ENCODE measurements around the gene LRRK1. TPM values are rescaled to one million over a fixed set of nuclear protein-coding genes. Genes with fewer than 3 reads are reported as not detected.

Gene LRRK1
- total and polyA plus RNA-seq, 2 donors (not counting 1 experiment from before 2014, with no cell fraction given), result 19.8 to 53.0 TPM

DNA sequence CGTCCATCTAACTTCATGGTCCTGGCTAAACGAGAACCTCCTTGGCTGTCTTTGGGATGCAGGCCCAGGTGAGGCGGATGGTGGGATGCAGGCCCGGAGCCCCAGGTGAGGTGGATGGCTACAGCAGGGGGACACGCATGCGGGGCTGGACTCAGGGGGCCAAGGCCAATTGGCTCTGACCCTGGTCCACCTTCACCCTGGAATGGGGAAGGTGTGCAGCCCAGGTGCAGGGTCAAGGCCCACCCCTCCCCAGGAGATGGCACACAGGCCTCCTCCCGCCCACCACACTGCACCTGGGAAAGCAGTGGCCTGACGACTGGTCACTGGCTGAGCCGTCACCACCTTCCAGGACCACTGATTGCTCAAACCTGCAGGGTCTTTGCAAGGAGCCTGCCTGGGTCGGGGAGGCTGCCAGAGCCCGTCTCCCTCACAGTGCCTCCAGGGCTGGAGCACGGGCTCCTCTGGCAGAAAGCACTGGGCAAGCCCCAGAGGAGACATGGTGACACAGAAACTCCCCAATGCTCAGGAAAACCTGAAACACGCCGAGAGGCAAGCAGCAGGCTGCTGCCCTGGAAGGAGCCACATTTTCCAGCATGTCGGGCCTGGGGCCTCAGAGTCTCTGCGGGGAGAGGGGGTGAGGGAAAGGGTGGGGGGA lies 159.6 kb downstream of the LRRK1 start:
- Mint-ChIP-seq H3K27me3 (no peaks in the 10 kb centered on the region), H3K4me3 (no peak overlapping the region), H3K27ac (no peak overlapping the region), H3K4me1 (no peaks in the 10 kb centered on the region), H3K9me3 (ENCODE audit: insufficient read depth) (no peaks in the 10 kb centered on the region)
- Histone ChIP-seq H3K9ac (ENCODE audit: low read length) (no peak overlapping the region), H3K9me3 (ENCODE audit: control extremely low read depth in 1 of 3, control insufficient read depth in 2 of 3, insufficient read depth in 1 of 3, low read length in 2 of 3) (peaks cover 0 to 3% (median 0%) of the 10 kb centered on the region in 3 donors), H3K4me1 (ENCODE audit: control insufficient read depth in 2 of 2, insufficient read depth in 2 of 2, low read length in 2 of 2) (no peaks in the 10 kb centered on the region), H3K4me3 (ENCODE audit: control extremely low read depth in 1 of 5, extremely low read depth in 1 of 5, insufficient read depth in 1 of 5, low read depth in 2 of 5, low read length in 4 of 5) (no peak overlapping the region), H2AFZ (ENCODE audit: insufficient read depth, low read depth, low read length, poor library complexity, severe bottlenecking) (no peak overlapping the region), H3K36me3 (replicated peaks in 1 of 2; ENCODE audit: control extremely low read depth in 1 of 2, control insufficient read depth in 1 of 2, extremely low read depth in 1 of 2, insufficient read depth in 2 of 2, low read length in 1 of 2) (no peaks in the 10 kb centered on the region), H4K20me1 (ENCODE audit: control insufficient read depth, insufficient read depth, low read length, poor library complexity, severe bottlenecking) (no peaks in the 10 kb centered on the region), H3K79me2 (ENCODE audit: control insufficient read depth, insufficient read depth, low read length) (no peaks in the 10 kb centered on the region), H3K27me3 (replicated peaks in 1 of 4; ENCODE audit: control extremely low read depth in 1 of 4, control insufficient read depth in 3 of 4, insufficient read depth in 4 of 4, low read length in 3 of 4) (no peaks in the 10 kb centered on the region), H3K4me2 (replicated peaks; ENCODE audit: low read depth, low read length, poor library complexity, severe bottlenecking) (no peak overlapping the region), H3K27ac (ENCODE audit: low read length in 2 of 2) (no peak overlapping the region)
- intact Hi-C loops (cut with micrococcal nuclease), result no loop called here
- POLR2A ChIA-PET, result no interaction called here
- no peak for TF ChIP-seq EZH2 (IDR thresholded peaks at IDR 0.05; ENCODE audit: borderline replicate concordance, insufficient read depth, low read depth, low read length, poor library complexity, severe bottlenecking)
- TF ChIP-seq, protein P1, sequence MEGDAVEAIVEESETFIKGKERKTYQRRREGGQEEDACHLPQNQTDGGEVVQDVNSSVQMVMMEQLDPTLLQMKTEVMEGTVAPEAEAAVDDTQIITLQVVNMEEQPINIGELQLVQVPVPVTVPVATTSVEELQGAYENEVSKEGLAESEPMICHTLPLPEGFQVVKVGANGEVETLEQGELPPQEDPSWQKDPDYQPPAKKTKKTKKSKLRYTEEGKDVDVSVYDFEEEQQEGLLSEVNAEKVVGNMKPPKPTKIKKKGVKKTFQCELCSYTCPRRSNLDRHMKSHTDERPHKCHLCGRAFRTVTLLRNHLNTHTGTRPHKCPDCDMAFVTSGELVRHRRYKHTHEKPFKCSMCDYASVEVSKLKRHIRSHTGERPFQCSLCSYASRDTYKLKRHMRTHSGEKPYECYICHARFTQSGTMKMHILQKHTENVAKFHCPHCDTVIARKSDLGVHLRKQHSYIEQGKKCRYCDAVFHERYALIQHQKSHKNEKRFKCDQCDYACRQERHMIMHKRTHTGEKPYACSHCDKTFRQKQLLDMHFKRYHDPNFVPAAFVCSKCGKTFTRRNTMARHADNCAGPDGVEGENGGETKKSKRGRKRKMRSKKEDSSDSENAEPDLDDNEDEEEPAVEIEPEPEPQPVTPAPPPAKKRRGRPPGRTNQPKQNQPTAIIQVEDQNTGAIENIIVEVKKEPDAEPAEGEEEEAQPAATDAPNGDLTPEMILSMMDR (IDR thresholded peaks at IDR 0.05), result no peak
- DNase-seq (no peak), ATAC-seq (ENCODE audit: low read depth) (no peak)
- 88% methylated on average over 16 of the region's 16 CpGs for WGBS (ENCODE audit: insufficient coverage)
- CTCF ChIA-PET, result interaction anchor here (1.1 kb wide), 1 partner anchor 11 kb away, joined by 3 read pairs; no protein-coding TSS in a partner anchor

- Histone ChIP-seq H3K9ac (ENCODE audit: low read length) (no peak overlapping the region), H3K79me2 (ENCODE audit: control insufficient read depth, insufficient read depth, low read length) (no peaks in the 10 kb centered on the region), H2AFZ (ENCODE audit: insufficient read depth, low read depth, low read length, poor library complexity, severe bottlenecking) (no peak overlapping the region), H3K4me1 (ENCODE audit: control insufficient read depth in 2 of 2, insufficient read depth in 2 of 2, low read length in 2 of 2) (no peaks in the 10 kb centered on the region), H3K4me3 (ENCODE audit: control extremely low read depth in 1 of 5, extremely low read depth in 1 of 5, insufficient read depth in 1 of 5, low read depth in 2 of 5, low read length in 4 of 5) (no peak overlapping the region), H3K9me3 (ENCODE audit: control extremely low read depth in 1 of 3, control insufficient read depth in 2 of 3, insufficient read depth in 1 of 3, low read length in 2 of 3) (peaks cover 0 to 3% (median 0%) of the 10 kb centered on the region in 3 donors), H3K27me3 (replicated peaks in 1 of 4; ENCODE audit: control extremely low read depth in 1 of 4, control insufficient read depth in 3 of 4, insufficient read depth in 4 of 4, low read length in 3 of 4) (no peaks in the 10 kb centered on the region), H3K4me2 (replicated peaks; ENCODE audit: low read depth, low read length, poor library complexity, severe bottlenecking) (no peak overlapping the region), H4K20me1 (ENCODE audit: control insufficient read depth, insufficient read depth, low read length, poor library complexity, severe bottlenecking) (no peaks in the 10 kb centered on the region), H3K36me3 (replicated peaks in 1 of 2; ENCODE audit: control extremely low read depth in 1 of 2, control insufficient read depth in 1 of 2, extremely low read depth in 1 of 2, insufficient read depth in 2 of 2, low read length in 1 of 2) (no peaks in the 10 kb centered on the region), H3K27ac (ENCODE audit: low read length in 2 of 2) (no peak overlapping the region)
- intact Hi-C loops (cut with micrococcal nuclease), result no loop called here
- TF ChIP-seq EZH2 (IDR thresholded peaks at IDR 0.05; ENCODE audit: borderline replicate concordance, insufficient read depth, low read depth, low read length, poor library complexity, severe bottlenecking), result no peak
- TF ChIP-seq, protein P1 (IDR thresholded peaks at IDR 0.05), result no peak
- DNase-seq (no peak), ATAC-seq (ENCODE audit: low read depth) (no peak)
- WGBS (ENCODE audit: insufficient coverage), result 99% methylated on average over 9 of the region's 9 CpGs
- H3K9me3 Mint-ChIP-seq (ENCODE audit: insufficient read depth), result no peaks in the 10 kb centered on the region
- H3K27ac Mint-ChIP-seq, result no peak overlapping the region
- CTCF ChIA-PET, result interaction anchor here (1.4 kb wide), 1 partner anchor 176 kb away, joined by 7 read pairs; no protein-coding TSS in a partner anchor
- no peak overlapping the region for H3K4me3 Mint-ChIP-seq
- H3K27me3 Mint-ChIP-seq, result no peaks in the 10 kb centered on the region
- no peaks in the 10 kb centered on the region for H3K4me1 Mint-ChIP-seq
- POLR2A ChIA-PET, result no interaction called here
Measured at GRCh38 chr15:101081900-101082299, 162.7 kb downstream of the LRRK1 start.
